GM19324 (cell line): ENCODE data around the gene COPS6.
A peak's percentile ranks its signal among the peaks of the same experiment; 100 is the strongest.

Experiments
- ATAC-seq: cut with Tn5 transposase; IDR thresholded peaks from one replicate; pipeline ENCODE4 v1.9.1; 2021; ENCODE audit warnings: mild to moderate bottlenecking, moderate library complexity; ENCODE audit not compliant: unreplicated experiment, low FRiP score

COPS6 gene

DNA sequence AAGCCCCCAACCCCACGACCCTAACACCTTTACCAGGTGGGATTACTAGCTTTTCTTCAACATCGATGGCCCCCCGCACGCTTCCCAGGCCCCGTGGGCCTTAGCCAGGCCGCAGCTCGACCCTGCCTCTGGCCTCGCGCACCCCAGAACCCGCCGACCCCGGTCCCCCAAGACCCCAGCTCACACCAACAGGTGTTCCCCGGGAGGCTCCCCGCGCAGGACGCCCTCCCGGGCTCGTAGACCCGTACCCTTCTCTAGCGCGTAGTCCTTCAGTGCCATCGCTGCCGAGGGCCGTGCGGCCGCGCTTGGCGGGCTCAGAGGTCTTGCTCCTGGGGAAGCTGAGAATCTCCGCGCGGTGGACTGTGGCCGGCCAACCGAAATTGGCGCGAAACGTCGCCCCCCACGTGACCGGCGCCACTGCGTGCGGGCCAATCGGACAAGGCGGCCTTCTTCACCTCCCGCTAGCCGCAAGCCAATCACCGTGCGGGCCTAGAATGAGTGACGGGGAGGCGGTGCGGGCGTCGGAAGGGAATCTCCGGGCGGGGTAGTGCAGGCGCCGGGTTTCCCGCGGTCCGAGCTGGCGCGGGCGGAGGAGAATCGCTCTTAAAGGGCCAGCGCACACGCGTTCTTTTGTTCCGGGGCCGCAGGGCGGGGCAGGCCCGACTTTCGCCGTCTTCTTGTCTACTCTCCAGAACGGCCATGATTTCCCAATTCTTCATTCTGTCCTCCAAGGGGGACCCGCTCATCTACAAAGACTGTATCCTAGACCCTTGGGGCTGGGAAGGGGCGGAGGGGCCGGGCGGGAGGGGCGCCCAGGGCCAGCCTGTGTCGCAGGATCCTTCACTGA lies 12.5 kb downstream of the COPS6 start, which contains the start of the genes AP4M1 and MCM7:
Gene AP4M1 (plus strand): TSS at position 628 of the 847 bp plus-strand sequence. CDS start 72 bp downstream, at position 700.
Gene MCM7 (minus strand): TSS at position 382 of the 847 bp plus-strand sequence. CDS start 103 bp downstream, at position 279.
- ATAC-seq = peak; percentile 83

GRCh38 chr7:100102950-100103840 lies 14.4 kb downstream of the COPS6 start:
- no peak for ATAC-seq

DNA sequence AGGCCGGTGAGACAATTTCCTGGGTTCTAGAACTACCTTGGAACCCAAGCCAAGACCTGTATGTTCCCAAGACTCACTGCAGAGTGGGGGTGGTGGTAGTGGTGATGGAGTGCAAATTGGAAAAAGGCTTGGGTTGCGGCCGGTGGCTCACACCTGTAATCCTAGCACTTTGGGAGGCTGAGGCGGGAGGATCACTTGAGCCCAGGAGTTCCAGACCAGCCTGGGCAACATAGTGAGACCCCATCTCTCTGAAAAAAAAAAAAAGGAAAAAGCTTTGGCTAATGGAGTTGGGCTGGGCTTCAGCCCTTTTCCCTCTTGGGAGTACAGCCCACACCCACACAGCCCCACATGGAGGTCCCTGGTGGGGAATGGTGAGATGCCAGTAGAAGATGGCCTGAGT lies 16.8 kb downstream of the COPS6 start:
- no peak for ATAC-seq

- ATAC-seq = no peak
Measured at GRCh38 chr7:100106633-100107032, 17.9 kb downstream of the COPS6 start.

- no peak for ATAC-seq
Measured at GRCh38 chr7:100107125-100107737, 18.5 kb downstream of the COPS6 start.

GRCh38 chr7:100107890-100108289 lies 19.1 kb downstream of the COPS6 start:
- ATAC-seq = no peak

DNA sequence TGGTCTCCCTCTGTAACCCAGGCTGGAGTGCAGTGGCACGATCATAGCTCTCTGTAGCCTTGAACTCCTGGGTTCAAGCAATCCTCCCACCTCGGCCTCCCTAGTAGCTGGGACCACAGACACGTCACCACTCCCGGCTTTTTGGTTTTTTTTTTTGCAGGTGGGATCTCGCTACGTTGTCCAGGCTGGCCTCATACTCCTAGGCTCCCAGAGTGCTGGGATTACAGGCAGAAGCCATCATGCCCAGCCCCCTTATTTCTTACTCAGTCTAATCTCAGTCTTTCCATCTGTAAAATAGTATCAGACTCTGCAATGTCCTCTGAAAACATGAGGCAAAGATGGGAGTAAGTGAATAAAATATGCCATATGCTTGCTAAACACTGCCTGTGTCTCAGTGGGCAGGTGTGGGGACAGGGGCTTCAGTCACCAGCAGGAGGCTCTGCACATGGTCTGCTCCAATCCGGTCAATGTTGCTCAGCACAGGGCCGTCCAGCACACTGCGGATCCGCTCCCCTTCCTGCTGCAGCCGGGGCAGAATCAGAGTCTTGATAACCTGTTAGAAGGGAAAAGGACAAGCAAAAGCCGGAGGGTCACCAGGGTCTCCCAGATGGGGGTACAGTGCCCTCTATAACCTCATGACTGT lies 20.9 kb downstream of the COPS6 start:
- no peak for ATAC-seq

GRCh38 chr7:100111156-100111555 lies 22.4 kb downstream of the COPS6 start:
- ATAC-seq = no peak

DNA sequence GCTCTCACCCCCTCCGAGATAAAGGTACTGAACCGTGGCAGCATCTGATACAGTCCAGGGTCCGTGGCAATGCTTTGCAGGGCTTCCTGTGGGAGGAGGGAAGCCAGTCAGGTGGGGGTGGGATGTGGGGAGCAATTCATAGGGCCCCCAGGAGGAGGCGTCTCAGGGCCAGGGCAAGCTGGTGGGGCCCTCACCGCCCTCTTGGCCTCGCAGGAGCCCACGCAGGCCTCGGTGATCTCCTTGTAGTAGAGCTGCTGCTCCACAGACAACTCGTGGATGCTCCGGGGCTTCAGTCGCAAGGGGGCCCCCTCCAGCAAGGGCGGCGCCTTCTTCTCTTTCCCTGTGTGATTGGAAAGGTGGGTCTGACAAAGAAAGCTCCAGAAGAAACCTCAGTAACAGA lies 23.1 kb downstream of the COPS6 start:
- no peak for ATAC-seq

- no peak for ATAC-seq
Measured at GRCh38 chr7:100115026-100115425, 26.3 kb downstream of the COPS6 start.

DNA sequence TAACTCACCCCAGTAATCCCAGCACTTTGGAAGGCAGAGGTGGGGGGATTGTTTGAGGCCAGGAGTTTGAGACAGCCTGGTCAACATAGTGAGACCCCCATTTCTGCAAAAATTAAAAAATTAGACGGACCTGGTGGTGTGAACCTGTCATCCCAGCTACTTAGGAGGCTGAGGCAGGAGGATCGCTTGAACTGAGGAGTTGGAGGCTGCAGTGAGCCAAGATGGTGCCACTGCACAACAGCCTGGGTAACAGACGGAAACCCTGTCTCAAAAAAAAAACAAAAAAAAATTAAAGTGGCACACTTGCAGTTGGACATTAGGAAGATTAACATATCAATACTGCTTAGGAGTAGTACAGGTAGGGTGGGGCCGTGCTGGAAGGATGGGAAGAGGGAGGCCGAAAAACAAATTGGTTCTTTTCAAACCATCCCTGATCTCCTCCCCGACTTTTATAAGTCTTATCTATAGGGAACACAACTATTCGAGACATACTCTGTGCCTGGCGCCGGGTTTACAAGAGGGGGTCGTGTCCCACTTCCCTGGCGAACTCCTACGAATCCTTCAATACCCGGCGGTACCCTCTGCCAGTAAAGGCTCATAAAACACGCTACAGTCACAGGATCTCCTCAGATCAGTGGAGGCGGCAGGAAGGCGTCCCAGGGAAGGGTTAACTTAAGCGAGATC lies 29.8 kb downstream of the COPS6 start:
- no peak for ATAC-seq

GRCh38 chr7:100119072-100119969 lies 30.6 kb downstream of the COPS6 start, which contains the start of the genes CNPY4 and TAF6:
CNPY4 (plus strand) TSS chr7:100119634; CDS start chr7:100119745, 111 bp downstream.
TAF6 (minus strand) TSS chr7:100119358; CDS start chr7:100114209, 5,149 bp downstream.
- ATAC-seq = peak; percentile 83

DNA sequence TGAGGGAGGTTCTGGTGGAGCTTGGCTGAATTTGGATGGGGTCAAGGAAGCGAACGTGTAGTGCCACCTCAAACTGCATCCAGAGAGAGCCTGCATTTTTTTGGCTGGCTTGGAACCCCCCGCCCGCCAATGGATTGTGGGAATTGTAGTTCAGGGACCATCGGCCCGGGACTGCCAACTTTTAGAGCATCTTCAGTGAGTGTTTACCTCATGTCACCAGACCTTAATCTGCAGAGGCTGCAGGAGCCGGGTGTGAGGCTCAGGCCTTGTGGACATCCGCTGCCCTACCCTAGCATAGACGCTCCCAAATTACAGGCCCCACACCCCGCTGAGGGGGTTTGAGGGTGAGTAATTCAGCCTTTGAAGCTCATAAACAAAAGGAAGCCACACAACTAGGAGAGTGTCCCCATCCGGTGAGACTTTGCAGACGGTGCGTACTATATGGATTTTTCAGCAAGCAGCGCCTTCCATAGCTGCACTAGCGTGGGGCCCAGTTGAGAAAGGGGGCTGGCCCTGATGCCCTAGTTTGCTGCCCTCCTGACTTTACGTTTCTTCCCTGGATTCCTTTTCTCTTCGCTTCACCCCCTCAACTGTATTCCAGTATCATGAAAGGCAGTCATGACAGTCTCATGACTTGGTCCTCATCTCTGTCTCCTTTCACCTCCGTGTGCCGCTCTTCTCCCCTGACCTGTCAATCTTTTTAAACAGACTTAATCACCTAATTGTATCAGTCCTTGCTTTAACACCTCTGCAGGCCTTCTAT lies 31.4 kb downstream of the COPS6 start:
- ATAC-seq = peak; percentile 29

DNA sequence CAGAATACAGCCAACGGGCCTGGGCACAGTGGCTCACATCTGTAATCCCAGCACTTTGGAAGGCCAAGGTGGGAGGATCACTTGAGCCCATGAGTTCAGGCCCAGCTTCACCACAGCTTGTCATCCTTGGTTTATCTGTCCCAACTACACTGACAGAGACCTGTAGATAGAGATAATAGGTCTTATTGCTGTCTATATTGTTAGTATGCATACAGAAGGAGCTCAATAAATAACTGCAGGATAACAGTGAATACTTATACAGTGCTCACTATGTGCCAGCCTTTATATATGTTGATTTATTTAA lies 31.9 kb downstream of the COPS6 start:
- ATAC-seq = no peak

DNA sequence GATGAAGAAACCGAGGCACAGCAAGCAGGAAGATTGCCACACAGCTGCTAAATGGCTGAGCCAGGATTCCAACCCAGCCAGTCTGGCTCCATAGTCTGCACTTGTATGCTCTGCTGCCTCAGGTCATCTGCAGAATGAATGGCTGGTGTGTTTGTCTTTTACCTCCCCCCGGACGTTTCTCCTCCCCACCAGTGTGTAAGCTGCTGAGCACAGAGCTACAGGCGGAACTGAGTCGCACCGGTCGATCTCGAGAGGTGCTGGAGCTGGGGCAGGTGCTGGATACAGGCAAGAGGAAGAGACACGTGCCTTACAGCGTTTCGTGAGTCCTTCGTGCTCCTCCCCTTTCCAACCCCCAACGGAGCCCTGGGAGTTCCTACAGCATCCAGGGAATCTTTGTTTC lies 33.3 kb downstream of the COPS6 start:
- ATAC-seq = no peak

- ATAC-seq = no peak
Measured at GRCh38 chr7:100122568-100122967, 33.8 kb downstream of the COPS6 start.

DNA sequence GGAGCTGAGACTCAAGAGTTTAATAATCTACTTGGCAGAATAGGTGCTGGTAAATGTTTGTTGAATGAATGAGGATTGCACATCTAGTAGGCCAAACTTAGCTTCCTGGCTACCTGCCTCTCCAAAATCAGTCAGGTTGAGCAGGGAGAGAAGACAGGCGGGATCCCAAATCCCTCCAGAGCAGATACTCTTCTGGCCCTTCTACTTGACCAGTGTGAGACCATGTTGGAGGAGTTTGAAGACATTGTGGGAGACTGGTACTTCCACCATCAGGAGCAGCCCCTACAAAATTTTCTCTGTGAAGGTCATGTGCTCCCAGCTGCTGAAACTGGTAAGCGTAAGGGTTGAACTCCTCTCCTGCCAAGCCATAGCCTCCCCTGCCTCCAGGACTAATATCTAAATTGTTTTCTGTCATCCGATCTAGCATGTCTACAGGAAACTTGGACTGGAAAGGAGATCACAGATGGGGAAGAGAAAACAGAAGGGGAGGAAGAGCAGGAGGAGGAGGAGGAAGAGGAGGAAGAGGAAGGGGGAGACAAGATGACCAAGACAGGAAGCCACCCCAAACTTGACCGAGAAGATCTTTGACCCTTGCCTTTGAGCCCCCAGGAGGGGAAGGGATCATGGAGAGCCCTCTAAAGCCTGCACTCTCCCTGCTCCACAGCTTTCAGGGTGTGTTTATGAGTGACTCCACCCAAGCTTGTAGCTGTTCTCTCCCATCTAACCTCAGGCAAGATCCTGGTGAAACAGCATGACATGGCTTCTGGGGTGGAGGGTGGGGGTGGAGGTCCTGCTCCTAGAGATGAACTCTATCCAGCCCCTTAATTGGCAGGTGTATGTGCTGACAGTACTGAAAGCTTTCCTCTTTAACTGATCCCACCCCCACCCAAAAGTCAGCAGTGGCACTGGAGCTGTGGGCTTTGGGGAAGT lies 35.8 kb downstream of the COPS6 start:
- no peak for ATAC-seq
